Neural cell (in vitro differentiated cells): ENCODE data around the gene SCRN2.

Experiments used
- CTCF ChIP-seq: fragments of 450-650 bp; IDR thresholded peaks from 2 replicates; pipeline ENCODE4 v1.5.1; 2014; ENCODE audit warnings: antibody characterized with exemption, mild to moderate bottlenecking, moderate library complexity; ENCODE audit not compliant: poor library complexity, severe bottlenecking
- EZH2 ChIP-seq: fragments of 200-600, 300-800 bp; shearing (Covaris generic), sonication (generic); IDR thresholded peaks from 2 replicates; pipeline ENCODE4 v1.6.1; 2014; ENCODE audit warnings: antibody characterized with exemption, low read length, borderline replicate concordance, mild to moderate bottlenecking; ENCODE audit not compliant: insufficient read depth, poor library complexity, severe bottlenecking
- POLR2AphosphoS5 ChIP-seq: IDR thresholded peaks from 2 replicates; pipeline ENCODE4 v1.6.1; 2012
- RAD21 ChIP-seq: fragments of 450-650 bp; conservative IDR thresholded peaks from 2 replicates; pipeline ENCODE4 v1.6.1; 2014; ENCODE audit warnings: antibody characterized with exemption, mild to moderate bottlenecking, moderate library complexity
- REST ChIP-seq: IDR thresholded peaks from 2 replicates; pipeline ENCODE4 v1.6.1; 2012; ENCODE audit warnings: borderline replicate concordance
- SMC3 ChIP-seq: fragments of 450-650 bp; conservative IDR thresholded peaks from 2 replicates; pipeline ENCODE4 v1.6.1; 2014; ENCODE audit warnings: antibody characterized with exemption, mild to moderate bottlenecking, moderate library complexity; ENCODE audit not compliant: poor library complexity

GRCh38 chr17:47811709-47812108 is 29.4 kb downstream of the SCRN2 start:
- TF ChIP-seq RAD21 (no peak), CTCF (no peak), REST (no peak), EZH2 (no peak), SMC3 (no peak), POLR2AphosphoS5 (no peak)
